ENCODE results near the gene PPFIA3.

PPFIA3 gene

GRCh38 chr19:49200238-49200862 is 81.0 kb downstream of the PPFIA3 start:
- no peak overlapping the region for H3K4me3 ChIP-seq (ENCODE audit: low read depth, low read length)
- peak; percentile 18 for DNase-seq (ENCODE audit: low read depth)
- no peak for TF ChIP-seq CTCF (IDR thresholded peaks at IDR 0.05; ENCODE audit: insufficient read depth, low read depth, low read length, missing control alignments)

Measured in GM12865 (cell line).